Activated gamma-delta T cell (primary cell): Measurements from ENCODE around the gene TM4SF4.

ENCODE experiments used
- DNase-seq: peaks from one replicate; lab custom pipeline; 2025; lab: John Stamatoyannopoulos, UW

TM4SF4 gene

GRCh38 chr3:149512073-149512782 is 37.7 kb downstream of the TM4SF4 start:
- no peak for DNase-seq

- no peak for DNase-seq
Observed at GRCh38 chr3:149514471-149514870, 40.0 kb downstream of the TM4SF4 start.

- DNase-seq, result no peak
Observed at GRCh38 chr3:149515249-149515648, 40.8 kb downstream of the TM4SF4 start.

- DNase-seq, result no peak
Observed at GRCh38 chr3:149516920-149517319, 42.4 kb downstream of the TM4SF4 start.

- DNase-seq, result no peak
Observed at GRCh38 chr3:149519912-149520311, 45.4 kb downstream of the TM4SF4 start.

GRCh38 chr3:149523512-149524299 is 49.2 kb downstream of the TM4SF4 start:
- no peak for DNase-seq

- DNase-seq, result no peak
Observed at GRCh38 chr3:149527531-149528339, 53.2 kb downstream of the TM4SF4 start.

- DNase-seq, result no peak
Observed at GRCh38 chr3:149528340-149528650, 53.8 kb downstream of the TM4SF4 start.

GRCh38 chr3:149529099-149529498 is 54.6 kb downstream of the TM4SF4 start:
- DNase-seq, result no peak

GRCh38 chr3:149532489-149533180 is 58.1 kb downstream of the TM4SF4 start:
- no peak for DNase-seq

- DNase-seq, result no peak
Observed at GRCh38 chr3:149534082-149534481, 59.6 kb downstream of the TM4SF4 start.

- DNase-seq, result no peak
Observed at GRCh38 chr3:149534671-149535332, 60.3 kb downstream of the TM4SF4 start.

- no peak for DNase-seq
Observed at GRCh38 chr3:149535333-149535685, 60.8 kb downstream of the TM4SF4 start.

GRCh38 chr3:149536429-149536828 is 61.9 kb downstream of the TM4SF4 start:
- DNase-seq, result no peak

- DNase-seq, result no peak
Observed at GRCh38 chr3:149538371-149538770, 63.9 kb downstream of the TM4SF4 start.

GRCh38 chr3:149541091-149541491 is 66.6 kb downstream of the TM4SF4 start:
- DNase-seq, result no peak

- DNase-seq, result no peak
Observed at GRCh38 chr3:149542375-149543312, 68.1 kb downstream of the TM4SF4 start.

- no peak for DNase-seq
Observed at GRCh38 chr3:149545049-149545448, 70.6 kb downstream of the TM4SF4 start.

GRCh38 chr3:149547413-149547812 is 72.9 kb downstream of the TM4SF4 start:
- no peak for DNase-seq

GRCh38 chr3:149547954-149548668 is 73.6 kb downstream of the TM4SF4 start:
- no peak for DNase-seq
